MV-4-11 (cell line): ENCODE data around the gene RSPO4.
A peak's percentile ranks its signal among the peaks of the same experiment; 100 is the strongest.

Experiments
- DNase-seq: peaks from one replicate; lab custom pipeline; 2025; lab: John Stamatoyannopoulos, UW

Gene RSPO4

DNA sequence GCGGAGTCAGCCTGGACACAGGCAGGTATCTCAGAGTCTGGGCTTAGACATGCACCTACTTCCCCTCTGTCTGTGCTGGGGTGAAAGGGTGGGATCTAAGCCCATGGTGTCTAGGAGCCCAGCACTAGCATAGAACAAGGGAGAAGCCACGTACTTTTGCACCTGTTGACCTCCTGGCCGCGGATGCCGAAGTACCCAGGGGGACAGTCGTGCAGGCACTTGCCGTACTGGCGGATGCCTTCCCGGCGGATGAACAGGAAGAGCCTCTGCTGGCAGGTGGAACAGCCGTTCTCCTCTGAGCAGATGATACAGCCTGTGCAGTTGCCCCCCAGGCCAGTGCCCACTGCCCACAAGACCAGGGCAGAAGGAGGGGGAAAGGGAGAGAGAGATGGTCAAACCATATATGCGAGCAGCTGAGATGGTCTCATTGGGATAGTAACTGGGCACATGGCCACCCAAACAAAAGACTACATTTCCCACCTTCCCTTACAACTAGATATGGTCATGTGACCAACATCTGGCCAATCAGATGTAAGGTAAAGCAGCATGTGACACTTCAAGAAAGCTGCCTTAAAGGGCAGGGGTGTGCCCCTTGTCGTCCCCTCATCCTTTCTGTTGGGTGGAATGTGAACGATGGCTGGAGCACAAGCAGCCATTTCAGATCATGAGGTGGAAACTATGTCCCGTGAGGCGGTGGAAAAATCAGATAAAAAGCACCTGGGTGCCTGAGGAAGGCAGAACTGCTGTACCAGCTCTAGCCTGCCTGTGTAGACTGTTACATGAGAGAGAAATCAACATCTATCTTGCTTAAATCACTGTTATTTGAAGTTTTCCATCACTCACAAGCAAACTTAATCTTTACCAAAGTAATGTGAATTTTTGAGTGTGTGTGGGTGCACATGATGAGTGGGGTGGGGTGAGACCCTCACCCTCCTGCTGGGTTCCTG, 34.0 kb downstream of the RSPO4 start:
- peak; percentile 36 for DNase-seq

GRCh38 chr20:965956-966355, 36.2 kb downstream of the RSPO4 start:
- no peak for DNase-seq

- DNase-seq: no peak
These were observed 38.3 kb downstream of the RSPO4 start for GRCh38 chr20:963795-964194.

- DNase-seq: no peak
These were observed 39.4 kb downstream of the RSPO4 start for GRCh38 chr20:962683-963082.

GRCh38 chr20:962223-962622, 39.9 kb downstream of the RSPO4 start:
- no peak for DNase-seq

DNA sequence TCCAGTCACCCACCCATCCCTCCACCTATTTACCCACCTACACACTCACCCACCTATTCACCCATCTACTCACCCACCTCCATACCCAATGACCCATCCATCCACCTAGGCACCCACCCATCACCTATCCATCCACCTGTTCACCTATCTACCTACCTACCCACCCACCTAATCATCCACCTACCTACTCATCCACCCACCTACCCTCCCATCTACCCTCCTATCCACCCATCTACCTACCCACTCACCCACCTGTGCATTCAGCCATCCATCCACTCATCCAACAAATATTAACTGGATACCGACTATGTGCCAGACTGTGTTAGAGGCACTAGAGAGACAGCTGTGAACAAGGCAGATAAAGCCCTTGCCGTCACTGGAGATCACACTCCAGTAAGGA, 40.3 kb downstream of the RSPO4 start:
- no peak for DNase-seq

DNA sequence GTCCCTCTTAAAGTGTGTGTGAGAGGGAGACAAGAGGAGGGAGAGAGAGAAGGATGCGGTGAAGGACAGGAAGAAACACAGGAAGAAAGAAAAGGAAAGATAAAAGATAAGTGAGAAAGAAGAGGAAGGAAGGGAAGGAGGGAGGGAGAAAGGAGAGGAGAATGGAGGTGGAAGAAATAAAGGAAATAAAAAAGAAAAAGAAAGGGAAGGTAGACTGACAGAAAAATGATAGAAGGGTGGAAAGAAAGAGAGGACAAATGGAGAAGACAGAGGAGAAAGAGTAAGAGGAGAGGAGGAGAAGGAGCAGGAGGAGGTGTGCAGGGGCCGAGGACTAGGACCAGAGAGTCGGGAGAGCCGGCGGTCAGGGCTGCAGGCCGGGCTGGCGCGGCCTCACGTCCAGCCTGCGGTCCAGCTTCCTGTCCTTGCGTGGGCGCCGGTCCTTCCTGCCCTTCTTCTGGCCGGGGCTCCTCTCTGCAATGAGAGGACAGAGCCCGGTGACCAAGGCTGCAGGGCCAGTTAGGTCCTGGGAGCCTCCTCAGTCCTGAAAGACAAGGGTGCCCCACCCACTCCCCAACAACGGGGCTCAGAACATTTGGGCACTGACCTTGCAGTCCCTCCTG, 42.0 kb downstream of the RSPO4 start:
- no peak for DNase-seq

DNA sequence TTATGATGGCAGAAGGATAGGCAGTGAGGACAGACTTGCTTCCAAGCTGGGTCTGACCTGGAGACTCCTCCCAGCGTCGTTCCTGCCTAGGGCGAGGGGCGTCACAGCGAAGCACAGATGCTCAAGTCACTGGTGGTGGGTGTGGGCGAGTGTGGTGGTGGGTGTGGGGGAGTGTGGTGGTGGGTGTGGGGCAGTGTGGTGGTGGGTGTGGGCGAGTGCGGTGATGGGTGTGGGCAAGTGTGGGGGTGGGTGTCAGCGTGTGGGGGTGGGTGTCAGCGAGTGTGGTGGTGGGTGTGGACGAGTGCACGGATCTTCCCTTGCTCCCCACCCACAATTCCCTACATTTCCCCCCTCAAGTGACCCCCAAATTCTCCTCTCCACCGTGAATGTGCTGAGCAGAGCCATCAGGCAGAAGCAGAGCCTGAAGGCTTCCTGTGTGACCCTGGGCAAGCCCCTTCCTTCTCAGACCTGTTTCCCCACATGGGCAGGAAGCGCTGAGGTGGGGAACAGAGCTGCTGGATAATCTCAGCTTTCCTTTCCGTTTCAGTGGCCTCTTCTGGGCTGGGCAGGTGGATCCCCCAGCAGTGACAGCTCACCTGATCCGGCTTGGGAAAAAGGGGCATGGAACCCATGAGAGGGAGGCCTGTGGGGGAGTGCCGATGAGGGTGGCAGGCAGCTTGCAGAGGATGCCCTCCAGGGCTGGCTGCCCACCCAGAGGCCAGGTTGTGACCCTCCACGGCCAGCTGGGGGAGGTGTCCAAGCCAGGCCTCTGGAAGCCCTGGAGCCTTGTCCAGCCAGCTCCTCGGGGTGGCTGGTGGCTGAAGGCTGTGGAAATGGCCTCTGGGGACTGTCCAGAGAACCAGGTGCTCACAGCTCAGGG, 42.9 kb downstream of the RSPO4 start:
- no peak for DNase-seq

DNA sequence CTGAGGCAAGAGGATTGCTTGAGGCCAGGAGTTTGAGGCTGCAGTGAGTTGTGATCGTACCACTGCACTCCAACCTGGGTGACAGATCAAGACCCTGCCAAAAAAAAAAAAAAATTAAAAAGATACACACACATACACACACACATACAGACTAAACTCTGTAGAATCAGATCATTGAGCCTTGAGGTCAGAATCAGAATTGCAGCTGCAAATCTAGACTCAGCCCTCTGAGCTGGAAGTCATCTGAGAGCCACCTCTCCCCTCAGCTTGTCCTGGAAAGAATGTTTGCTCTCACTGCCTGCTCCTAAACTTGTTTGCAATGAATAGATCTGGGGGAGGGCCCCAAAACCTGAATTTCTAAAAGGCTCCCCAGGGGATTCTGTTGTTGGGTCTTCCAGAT, 44.6 kb downstream of the RSPO4 start:
- no peak for DNase-seq

GRCh38 chr20:956330-956951, 45.7 kb downstream of the RSPO4 start:
- DNase-seq: peak; percentile 23

- no peak for DNase-seq
These were observed 46.5 kb downstream of the RSPO4 start for GRCh38 chr20:955656-956055.

GRCh38 chr20:955111-955510, 47.0 kb downstream of the RSPO4 start:
- no peak for DNase-seq

- DNase-seq: no peak
These were observed 48.4 kb downstream of the RSPO4 start for GRCh38 chr20:953742-954141.

- DNase-seq: no peak
These were observed 49.8 kb downstream of the RSPO4 start for GRCh38 chr20:952196-952795.

DNA sequence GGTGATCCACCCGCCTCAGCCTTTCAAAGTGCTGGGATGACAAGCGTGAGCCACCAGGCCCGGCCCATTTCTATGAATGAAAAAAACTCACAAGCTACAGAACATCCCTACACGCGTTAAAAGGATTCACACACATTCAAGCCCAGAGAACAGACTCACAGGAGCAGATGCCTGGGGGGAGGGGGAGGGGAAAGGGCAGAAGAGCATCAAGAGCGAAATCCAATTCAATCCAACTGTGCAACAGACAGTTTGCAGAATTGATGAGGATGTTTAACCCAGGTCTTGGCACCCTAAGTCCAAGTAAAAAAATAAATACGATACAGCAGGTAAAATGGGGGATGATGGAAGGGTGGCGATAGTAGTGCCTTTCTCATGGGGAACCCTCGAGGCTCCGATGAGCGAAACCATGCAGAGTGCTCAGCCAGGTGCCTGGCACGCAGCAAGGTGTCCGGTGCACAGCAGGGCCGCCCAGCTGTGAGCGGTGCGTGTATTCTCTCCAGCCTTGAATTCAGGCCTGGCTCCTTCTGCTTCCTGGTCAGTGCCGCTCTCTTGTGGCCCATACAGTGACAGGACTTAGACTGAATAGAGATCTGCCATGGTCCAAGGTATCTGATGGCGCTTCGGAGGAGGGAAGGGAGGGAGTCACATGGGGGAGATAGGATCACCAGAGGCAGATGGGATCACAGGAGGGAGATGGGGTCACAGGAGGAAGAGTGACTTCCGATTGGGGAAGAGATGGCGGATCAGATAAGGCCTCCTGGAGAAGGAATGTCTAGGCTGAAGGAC, 50.5 kb downstream of the RSPO4 start:
- no peak for DNase-seq

GRCh38 chr20:949717-950116, 52.4 kb downstream of the RSPO4 start:
- DNase-seq: no peak

GRCh38 chr20:946826-947225, 55.3 kb downstream of the RSPO4 start:
- no peak for DNase-seq

DNA sequence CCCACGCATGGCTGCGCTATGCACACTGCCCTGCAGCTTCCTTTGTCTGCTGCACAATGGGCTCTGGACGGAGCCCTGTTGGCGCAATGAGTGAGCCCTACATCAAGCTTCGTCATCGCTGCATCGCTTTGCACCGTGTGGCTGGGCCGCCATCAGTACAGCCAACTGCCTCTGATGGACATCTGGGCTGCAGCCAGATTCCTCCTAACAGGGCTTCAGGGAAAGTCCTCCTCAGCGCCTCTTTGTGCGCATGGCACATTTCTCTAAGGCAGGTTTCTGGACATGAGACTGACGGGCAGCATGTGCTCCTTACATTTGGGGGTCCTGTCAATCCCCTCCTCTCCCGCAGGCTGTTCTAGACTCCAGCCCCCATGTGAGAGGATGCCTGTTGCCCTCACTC, 56.3 kb downstream of the RSPO4 start:
- no peak for DNase-seq

DNA sequence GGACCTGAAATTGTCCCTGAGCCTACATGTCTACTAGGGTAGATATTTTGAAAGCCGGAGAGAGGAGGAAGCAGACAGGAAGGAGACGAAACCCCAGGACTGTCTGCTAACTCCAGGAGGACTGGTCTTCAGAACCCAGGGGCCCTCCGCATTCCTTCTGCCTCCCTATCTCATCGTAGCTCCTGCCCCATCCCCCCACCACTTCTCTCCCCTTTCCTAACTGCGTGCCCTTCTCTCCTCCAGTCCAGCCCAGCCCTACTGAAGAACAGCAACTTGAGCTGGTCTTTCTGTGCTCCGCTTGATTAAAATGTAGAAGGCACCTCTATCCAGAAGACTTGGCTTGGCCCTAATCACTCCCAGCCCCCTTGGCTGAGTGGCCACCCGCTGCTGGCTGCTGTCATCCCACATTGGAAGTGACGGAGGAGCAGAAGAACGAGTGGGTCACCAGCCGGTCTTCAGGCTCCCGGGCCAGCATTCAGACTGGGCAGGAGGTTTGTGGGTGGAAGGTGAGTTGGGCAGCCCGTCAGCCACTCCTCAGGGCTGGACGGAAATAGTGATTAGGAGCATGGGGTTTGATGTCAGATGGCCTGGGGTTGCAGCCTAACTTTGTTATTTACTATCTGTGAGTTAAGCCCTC, 57.2 kb downstream of the RSPO4 start:
- no peak for DNase-seq

DNA sequence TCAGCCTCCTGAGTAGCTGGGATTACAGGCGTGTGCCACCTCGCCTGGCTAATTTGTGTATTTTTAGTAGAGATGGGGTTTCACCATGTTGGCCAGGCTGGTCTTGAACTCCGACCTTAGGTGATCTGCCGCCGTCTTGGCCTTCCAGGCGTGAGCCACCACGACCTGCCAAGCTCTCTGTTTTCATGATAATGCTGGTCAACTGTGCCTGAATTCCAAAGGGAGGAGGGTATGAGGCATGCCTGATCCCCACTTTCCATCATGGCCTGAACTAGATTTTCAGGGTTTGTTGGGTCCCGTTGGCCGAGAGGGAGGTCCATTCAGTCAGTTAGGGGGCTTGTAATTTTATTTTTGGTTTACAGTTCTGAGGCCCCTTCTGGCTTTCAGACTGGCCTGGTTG, 58.0 kb downstream of the RSPO4 start:
- DNase-seq: no peak
